Stimulated activated CD8-positive, alpha-beta memory T cell treated with anti-CD3 and anti-CD28 coated beads, Interleukin-4, amount 100 ng/mL, for 4 hours (primary cell): ENCODE results near the gene ABCD1.

Experiments
- DNase-seq, 2 donors: peaks; one replicate each; pipeline ENCODE4 v3.0.0-alpha.2; 2020; ENCODE audit warnings: low read depth in 2 of 2, low spot score in 1 of 2

ABCD1 gene

DNA sequence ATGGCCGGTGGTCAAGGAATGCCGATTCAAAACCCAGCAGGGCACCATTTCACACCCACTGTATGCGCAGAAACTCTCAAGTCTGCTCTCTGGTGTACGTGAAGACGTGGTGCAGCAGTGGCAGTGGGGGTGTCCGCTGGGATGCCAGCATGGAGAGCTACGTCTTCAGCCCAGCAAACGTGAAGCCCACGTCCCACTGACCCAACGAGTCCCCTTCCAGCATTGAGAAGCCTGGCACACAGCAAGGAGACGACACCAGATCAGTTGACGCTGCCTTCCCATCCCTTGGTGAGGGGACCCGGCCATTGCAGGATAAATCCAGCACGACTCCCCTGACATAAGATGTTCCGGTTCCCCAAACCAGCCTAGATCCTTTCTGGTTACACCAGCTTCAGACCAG, 37.2 kb downstream of the ABCD1 start:
- no peak for DNase-seq

DNA sequence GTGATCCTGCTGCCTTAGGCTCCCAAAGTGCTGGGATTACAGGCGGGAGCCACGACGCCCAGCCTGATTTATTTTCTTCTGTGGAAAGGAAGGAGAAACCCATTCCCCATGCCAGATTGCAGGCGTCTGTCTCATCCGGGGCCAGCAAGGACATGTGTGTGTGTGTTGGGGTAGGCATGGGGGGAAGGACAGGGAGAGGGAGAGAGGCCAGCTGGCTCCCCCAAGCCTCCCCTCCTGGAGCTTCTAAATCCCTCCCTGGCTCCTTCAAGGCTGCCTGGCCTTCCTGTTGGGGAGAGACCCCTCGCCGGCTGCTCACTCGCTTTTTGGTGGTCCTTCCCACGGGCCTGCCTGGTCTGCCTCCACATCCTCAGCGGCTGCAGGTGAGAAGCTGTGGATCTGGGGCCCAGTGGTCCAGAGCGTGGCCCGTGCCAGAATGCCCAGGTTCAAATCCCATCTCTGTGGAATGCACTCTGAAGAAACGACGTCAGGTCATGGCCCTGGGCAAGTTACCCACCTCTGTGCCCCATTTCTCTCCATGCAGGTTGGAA, 38.0 kb downstream of the ABCD1 start:
- DNase-seq: no peak

DNA sequence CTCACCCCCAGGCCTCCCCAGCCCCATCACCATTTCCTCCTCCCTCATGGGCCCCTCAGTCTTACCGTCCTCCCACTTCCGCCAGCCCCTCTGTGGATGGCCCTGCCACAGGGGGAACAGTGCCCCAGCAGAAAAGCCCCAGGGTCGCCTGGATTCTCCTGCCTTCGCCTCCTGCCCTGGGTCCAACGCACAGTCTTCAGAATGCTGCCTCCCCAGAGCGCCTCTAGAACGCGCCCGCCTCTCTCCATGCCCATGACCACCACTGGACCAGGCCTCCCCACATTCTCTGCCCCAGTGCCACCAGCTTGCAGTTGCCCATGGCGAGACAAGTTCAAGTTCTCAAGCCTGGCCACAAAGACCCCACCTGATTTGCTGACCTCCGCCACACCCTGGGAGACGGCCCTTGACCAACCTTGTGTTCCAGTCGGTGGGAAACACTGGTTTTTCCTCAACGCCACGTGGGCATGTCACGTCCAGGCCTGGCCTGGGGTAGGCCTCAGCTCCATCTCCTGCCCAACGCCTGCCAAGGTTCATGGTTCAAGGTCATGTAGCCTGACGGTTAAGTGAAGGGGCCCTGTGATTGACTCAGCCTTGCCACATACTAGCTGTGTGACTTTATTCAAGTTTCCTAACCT, 38.8 kb downstream of the ABCD1 start:
- DNase-seq: no peak

DNA sequence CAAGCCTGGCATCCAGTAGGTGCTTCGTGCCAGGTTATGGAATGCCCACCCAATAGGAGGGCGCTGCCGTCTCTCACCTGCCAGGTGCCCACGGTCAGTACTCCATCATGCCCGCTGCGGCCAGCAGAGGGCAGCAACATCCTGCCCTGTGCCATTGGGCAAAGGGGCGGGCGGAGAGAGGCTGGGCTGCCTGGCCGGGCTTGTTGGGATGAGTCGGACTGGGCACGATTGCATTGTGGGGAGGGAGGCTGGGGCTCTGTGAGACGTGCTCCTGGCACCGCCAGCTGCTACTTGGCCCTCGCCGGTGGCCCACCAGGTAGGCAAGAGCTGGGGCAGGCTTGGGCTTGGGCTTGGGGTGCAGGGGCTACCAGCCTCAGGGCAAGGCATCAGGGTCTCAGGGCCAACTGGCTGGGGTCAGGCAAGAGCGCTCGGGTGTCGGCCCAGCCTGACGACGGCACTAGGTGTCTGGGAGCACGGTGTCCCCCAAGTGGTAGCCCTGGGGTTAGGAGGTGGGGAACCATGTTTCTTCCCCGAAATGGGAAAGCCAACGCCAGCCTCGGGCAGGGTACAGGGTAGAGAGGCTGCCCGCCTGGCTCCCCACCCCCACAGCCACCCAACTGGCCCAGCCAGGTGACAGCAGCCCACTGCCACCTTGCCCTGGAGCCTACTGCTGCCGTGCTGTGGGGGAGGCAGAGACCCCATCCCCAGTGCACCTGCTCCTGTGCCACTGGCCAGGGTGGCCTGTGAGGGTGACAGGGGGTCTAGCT, 39.5 kb downstream of the ABCD1 start, which contains the start of gene PLXNB3:
TSS of gene PLXNB3 (plus strand) at position 261 of the 767 bp plus-strand sequence. CDS start 1,287 bp downstream, outside the sequence.
- peak; percentile 43 to 52 for DNase-seq

DNA sequence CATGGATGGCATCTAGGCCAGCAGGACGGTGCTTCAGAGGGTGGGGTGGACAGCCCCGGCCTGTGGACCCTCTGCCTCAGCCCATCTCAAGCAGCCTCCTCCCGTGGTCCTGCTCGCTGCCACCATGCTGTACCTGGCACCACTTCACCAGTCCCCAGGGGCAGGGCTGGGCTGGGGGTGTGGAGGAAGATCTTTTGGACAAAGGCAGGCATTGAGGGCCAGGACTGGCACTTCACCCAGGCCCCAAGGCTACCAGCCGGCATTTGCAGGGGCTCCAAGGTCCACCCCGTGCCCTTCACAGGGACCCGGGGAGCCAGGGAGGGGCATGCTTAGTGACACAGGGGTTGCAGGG, 40.1 kb downstream of the ABCD1 start:
- no peak for DNase-seq

DNA sequence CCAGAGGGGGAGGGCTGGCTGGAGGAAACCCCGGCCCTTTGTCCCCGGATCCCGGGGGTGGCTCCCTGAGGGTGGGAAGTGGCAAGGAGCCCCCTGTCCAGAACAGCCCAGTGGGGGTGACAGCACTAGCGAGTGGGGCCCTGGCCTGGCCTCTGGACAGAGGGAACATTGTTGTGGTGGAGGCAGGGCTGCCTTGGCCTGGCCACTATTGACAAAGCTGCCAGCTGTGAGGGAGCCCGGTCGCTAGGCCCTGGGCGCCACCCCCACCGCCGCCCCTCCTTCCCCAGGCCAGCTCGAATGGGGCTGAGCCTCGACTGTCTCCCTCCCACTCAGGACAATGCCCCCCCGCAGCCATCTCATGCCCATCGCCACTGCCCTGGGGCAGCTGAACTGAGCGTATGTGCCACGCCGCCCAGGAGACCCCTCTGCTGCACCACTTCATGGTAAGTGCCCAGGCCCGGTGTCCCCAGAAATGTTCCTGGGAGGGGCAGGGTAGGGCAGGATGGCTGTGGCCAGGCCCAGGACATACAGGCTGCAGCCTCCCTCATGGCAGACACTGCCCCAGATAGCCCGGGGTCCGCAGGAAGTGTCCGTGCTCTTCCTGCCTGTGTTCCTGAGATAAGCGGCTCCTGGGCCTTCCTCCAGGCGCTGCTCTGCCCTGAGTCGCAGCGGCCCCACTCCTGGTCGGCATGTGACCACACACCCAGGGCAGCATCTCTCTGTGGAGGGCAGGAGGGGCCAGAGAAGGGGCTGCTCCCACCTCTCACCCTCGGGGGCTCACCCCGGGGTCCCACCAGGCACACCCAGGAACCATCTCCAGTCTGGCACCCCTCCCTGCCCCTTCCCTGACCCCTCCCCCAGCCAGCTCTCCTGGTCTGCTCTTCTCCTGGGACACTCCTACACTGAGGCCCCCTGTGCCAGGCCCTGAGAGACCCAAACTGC, 40.8 kb downstream of the ABCD1 start:
- DNase-seq: no peak

DNA sequence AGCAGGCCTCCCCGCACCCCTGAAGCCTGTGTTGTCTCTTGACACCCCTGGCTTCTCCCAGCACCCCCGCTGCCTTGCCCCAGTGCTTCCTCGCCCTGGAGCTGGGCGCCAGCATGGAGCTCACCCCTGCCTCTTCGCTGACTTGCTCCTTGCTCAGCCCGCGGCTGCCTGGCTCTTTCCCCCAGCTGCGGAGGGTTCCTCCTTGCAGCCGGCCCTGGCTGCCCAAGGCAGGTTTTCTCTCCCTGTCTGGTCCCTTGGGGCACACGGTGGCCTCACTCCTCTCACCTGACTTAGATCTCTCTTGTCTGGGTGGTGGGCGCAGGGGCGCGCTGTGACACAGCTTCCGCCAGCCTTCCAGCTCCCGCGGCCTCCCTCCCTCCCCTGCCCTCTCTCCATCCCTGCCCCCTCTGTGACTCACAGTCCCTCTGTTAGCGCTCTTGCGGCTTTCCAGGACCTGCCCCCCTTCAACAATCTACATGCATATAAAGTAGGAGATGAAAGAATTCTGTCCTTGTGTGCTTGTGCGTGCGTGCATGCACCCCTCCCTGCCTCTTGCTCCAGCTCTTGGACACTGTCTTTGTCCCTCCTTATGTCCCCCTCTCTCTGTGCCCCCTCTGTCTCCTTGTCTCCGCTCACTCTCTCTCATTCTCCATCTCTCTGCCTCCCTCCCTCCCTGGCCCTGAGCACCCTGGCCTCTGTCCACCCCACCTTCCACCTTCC, 41.6 kb downstream of the ABCD1 start:
- DNase-seq: peak; percentile 2 to 32

DNA sequence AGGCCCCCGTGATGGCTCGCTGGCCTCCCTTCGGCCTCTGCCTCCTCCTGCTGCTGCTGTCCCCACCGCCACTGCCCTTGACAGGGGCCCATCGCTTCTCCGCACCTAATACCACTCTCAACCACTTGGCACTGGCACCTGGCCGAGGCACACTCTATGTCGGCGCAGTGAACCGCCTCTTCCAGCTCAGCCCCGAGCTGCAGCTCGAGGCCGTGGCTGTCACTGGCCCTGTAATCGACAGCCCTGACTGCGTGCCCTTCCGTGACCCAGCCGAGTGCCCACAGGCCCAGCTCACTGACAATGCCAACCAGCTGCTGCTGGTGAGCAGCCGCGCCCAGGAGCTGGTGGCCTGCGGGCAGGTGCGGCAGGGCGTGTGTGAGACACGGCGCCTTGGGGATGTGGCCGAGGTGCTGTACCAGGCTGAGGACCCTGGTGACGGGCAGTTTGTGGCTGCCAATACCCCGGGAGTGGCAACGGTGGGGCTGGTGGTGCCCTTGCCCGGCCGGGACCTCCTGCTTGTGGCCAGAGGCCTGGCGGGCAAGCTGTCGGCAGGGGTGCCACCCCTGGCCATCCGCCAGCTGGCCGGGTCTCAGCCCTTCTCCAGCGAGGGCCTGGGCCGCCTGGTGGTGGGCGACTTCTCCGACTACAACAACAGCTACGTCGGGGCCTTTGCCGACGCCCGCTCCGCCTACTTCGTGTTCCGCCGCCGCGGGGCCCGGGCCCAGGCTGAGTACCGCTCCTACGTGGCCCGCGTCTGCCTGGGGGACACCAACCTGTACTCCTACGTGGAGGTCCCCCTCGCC, 42.4 kb downstream of the ABCD1 start:
- no peak for DNase-seq

DNA sequence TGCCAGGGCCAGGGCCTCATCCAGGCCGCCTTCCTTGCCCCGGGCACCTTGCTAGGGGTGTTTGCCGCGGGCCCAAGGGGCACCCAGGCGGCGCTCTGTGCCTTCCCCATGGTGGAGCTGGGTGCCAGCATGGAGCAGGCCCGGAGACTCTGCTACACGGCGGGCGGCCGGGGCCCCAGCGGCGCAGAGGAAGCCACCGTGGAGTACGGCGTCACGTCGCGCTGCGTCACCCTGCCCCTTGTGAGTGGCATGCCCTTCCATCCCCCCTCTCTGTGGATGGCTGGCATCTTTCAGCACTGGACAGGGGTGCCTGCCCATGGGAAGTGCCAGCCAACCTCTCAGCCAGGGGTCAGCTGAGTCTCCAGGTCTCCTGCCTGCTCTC, 43.0 kb downstream of the ABCD1 start:
- DNase-seq: no peak

DNA sequence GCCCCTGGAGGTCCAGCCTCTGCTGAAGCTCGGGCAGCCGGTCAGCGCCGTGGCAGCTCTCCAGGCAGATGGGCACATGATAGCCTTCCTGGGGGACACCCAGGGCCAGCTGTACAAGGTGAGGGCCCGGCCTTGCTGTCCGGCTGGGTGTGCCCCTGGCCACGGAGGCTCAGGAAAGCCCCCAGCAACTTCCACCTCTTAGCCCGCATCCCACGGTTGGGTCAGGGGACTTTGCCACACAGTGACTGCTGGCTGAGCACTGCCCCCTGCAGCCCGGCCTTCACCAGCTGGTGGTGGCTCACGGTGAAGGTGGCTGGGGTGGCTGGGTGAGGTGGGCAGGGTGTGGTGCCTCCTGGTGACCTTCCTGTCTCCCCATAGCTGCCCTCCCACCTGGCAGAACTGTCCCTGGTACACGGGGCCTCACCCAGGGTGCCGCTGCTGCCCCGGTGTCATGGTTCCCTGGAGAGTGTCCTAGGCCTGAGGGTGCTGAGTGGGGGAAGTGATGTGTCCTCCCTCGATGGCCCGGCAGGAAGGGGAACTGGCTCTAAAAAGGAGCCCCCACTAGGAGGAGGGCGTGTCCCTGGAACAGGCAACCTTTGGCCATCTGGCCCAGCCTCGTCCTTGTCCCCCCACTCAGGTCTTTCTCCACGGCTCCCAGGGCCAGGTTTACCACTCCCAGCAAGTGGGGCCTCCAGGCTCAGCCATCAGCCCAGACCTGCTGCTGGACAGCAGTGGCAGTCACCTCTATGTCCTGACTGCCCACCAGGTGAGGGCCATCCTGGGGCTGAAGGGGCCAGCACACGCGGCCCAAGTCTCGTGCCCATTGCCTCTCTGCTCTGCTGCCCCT, 43.9 kb downstream of the ABCD1 start:
- DNase-seq: no peak

DNA sequence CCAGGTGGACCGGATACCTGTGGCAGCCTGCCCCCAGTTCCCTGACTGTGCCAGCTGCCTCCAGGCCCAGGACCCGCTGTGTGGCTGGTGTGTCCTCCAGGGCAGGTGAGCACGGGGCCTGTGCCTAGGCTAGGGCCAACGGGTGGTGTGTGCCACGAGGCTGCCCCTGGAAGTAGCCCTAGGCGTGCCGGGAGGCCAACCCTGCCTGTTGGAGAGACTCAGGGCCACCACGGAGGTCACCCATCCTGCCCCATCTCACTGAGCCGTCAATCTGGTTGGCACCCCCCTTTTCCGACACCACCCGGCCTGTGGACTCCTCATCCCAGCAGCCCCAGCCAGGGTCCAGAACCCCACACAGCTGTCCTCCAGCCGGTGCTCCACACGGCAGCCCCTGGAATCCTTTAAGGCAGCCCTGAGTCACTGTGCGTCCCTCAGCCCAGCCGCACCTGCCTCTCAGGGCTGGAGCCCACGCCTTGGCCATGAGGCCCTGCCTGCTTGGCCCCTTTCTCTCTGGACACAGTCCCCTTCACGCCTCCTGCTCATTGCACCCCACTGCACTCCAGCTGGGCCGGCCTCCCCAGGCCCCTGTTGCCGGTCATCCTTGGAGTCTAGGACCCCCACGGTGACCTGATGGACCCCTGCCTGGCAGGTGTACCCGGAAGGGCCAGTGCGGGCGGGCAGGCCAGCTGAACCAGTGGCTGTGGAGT, 44.7 kb downstream of the ABCD1 start:
- no peak for DNase-seq

DNA sequence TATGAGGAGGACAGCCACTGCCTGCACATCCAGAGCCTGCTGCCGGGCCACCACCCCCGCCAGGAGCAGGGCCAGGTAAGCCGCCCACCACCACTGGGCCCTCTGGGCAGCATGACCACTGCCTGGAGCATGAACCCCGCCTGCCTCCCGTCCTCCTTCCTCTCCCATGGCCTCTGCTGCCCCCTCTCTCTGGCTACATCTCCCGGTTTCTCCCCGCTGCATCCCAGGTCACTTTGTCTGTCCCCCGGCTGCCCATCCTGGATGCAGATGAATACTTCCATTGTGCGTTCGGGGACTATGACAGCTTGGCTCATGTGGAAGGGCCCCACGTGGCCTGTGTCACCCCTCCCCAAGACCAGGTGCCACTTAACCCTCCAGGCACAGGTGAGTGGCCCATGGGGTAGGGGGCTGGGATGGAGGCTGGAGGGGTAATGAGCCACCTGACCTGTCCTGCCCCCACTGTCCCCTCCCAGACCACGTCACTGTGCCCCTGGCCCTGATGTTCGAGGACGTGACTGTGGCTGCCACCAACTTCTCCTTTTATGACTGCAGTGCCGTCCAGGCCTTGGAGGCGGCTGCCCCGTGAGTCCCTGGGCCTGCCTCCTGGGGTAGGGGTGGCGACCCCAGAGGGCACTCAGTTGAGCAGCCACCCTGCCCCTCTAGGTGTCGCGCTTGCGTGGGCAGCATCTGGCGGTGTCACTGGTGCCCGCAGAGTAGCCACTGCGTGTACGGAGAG, 45.4 kb downstream of the ABCD1 start:
- no peak for DNase-seq

DNA sequence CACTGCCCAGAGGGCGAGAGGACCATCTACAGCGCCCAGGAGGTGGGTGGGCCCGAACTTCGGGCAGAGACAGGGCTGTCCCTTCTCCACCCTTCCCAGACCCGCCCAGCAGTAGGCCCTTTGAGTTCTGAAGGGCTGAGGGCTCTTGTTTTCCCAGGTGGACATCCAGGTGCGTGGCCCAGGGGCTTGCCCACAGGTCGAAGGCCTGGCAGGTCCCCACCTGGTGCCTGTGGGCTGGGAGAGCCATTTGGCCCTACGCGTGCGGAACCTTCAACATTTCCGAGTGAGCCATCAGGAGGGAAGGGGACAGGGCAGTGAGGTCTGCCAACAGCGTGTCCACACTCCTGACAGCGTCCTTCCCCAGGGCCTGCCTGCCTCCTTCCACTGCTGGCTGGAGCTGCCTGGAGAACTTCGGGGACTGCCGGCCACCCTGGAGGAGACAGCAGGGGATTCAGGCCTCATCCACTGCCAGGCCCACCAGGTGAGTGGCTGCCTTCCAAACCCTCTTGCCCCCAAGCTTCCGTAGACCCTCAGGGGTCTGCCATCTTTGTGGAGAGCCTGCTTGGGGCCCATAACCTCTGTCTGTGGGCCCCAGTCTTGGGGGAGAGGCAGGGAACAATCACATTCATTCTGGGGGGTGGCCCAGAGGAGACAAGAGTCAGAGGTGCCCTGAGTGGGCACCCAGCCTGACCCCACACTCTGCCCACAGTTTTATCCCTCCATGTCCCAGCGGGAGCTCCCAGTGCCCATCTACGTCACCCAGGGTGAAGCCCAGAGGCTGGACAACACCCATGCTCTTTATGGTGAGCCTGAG, 46.2 kb downstream of the ABCD1 start:
- no peak for DNase-seq

DNA sequence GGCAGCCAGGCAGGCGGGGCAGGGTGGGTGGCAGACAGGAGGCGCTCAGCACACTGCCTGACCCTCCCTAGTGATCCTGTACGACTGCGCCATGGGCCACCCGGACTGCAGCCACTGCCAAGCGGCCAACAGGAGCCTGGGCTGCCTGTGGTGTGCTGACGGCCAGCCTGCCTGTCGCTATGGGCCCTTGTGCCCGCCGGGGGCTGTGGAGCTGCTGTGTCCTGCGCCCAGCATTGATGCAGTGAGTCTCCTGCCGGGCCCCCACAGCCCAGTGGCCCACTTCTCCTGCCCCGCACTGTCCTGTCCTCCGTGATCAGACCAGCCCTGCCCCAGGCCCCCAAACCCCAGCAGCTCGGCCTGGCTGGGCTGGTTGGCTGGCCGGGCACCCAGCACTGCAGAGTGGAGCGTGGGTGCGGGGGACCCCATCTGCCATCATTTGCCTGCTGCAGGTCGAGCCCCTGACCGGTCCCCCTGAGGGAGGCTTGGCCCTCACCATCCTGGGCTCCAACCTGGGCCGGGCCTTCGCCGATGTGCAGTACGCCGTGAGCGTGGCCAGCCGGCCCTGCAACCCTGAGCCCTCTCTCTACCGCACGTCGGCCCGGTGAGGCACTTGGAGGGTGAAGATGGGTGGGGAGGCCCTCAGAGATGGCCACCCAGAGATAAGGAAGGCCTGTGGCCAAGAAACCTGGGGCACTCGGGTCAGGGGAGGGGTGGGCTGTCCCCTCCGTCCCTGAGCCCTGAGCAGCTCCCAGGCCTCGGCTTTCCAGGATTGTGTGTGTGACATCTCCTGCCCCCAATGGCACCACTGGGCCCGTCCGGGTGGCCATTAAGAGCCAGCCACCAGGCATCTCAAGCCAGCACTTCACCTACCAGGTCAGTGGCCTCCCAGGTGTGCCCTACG, 47.0 kb downstream of the ABCD1 start:
- no peak for DNase-seq

DNA sequence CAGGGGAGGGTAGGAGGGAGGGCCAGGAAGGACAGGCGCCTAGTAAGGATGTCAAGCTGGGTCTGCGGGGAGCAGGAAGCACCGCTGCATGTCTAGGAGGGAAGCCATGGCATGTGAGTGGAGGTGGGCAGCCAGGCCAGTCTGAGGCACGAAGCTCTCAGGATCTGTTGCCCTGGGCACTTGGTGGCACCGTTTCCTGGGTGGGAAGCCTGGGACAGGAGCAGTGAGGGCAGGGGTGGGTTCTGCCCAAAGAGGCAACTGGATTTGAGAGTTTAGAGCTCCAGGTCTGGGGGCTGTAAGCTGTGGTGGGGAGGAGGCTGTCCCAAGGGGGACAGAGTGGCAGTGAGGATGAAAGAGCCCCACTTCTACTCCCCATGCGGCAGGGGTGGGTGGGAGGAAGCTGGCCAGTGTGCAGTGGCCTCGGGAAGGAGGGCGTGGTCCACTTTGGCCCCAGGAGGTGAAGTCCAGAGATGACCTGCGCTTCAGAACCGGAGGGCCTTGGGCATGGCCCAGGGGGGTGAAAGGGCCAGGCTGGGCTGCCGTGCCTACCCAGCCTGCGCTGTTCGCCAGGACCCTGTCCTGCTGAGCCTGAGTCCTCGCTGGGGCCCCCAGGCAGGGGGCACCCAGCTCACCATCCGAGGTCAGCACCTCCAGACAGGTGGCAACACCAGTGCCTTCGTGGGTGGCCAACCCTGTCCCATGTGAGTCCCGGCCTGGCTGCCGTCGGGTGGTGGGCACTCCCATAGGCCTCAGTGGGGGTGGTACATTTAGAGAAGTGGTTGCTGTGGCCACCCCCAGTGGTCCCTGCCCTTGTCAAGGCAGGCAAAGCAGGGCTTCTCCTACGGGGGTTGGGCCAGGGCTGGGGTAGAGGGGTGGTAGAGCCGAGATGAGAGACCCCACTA, 47.9 kb downstream of the ABCD1 start:
- DNase-seq: no peak
